Activated B cell treated with CpG ODN at 0.5 μM for 24 hours (primary cell): ENCODE data around the gene SMAD3. TPM values are rescaled to one million over a fixed set of nuclear protein-coding genes. Genes with fewer than 3 reads are reported as not detected.

Experiments
- ATAC-seq: fragments of 200-7000 bp; cut with Tn5 transposase; one replicate; pipeline ENCODE4 v1.10.0; 2021; ENCODE audit warnings: low read depth, mild to moderate bottlenecking, moderate library complexity
- CTCF ChIA-PET: fragments of 350-600 bp; sonication (Branson Sonifier 250); formaldehyde crosslinking; loops from one replicate; lab custom pipeline; 2021; ENCODE audit warnings: antibody characterized with exemption; lab: Charles Lee
- POLR2A ChIA-PET: fragments of 350-600 bp; sonication (Branson Sonifier 250); formaldehyde crosslinking; loops from one replicate; lab custom pipeline; 2021; ENCODE audit warnings: antibody characterized with exemption; lab: Charles Lee
- DNase-seq: peaks from one replicate; pipeline ENCODE4 v3.0.0; 2022
- H3K27ac Mint-ChIP-seq: one replicate; pipeline ENCODE4 v1.8.0; 2020; ENCODE audit warnings: mixed read lengths
- H3K27me3 Mint-ChIP-seq: one replicate; pipeline ENCODE4 v1.8.0; 2021; ENCODE audit warnings: mixed read lengths
- H3K36me3 Mint-ChIP-seq: one replicate; pipeline ENCODE4 v1.8.0; 2021; ENCODE audit warnings: low read depth, mixed read lengths
- H3K4me1 Mint-ChIP-seq: one replicate; pipeline ENCODE4 v1.8.0; 2021; ENCODE audit warnings: mixed read lengths
- H3K4me3 Mint-ChIP-seq: one replicate; pipeline ENCODE4 v1.8.0; 2020; ENCODE audit warnings: mild to moderate bottlenecking, mixed read lengths
- H3K9me3 Mint-ChIP-seq: one replicate; pipeline ENCODE4 v1.8.0; 2020; ENCODE audit warnings: mixed read lengths
- intact Hi-C: fragments of 100-400 bp; cut with micrococcal nuclease; formaldehyde crosslinking; loops from one replicate; pipeline ENCODE4 v1.15.1; 2024
- total RNA-seq: library from RNA; stranded (reverse); gene quantifications from 2 replicates; pipeline ENCODE4 v1.2.3, GENCODE V29; 2022
- TF ChIP-seq, protein P1 (sequence below): fragments of 200-600 bp; IDR thresholded peaks from one replicate; pipeline ENCODE4 v1.8.0; 2022; ENCODE audit warnings: antibody characterized with exemption, mild to moderate bottlenecking

Gene SMAD3
- total RNA-seq, 1 donor from 2014 or later, result 118 TPM

DNA sequence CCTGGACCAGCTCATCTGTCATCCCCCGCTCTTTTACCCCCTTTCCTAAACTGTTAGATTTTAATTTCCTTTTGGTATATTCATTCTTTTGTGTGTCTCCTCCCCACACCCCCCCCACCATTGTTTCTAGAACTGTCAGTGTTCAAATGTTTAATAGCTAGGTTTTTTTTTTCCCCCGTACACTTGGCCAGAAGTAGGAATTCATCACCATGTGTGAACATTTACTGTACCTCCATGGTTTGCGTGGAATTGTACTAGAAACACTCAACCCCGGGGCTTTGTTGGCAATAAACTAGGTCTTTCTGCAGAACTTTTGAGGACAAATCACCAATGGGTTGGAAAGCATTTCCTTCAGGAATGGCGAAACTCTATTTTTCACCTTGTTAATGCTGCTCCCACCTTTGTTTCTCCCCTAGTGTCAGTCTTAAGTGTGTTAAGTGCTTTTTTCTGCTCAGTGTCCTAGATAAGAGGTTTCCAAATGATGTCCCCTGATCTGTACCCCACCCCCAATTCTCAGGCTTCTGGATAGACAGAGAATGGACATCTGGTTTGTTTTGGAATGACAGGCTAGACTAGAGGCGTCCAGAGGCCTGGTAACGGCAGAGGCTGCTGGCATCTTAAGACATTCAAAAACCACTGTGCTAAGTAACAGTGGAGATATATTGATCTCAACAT is 76.8 kb downstream of the SMAD3 start:
- Mint-ChIP-seq H3K27me3 (no peaks in the 10 kb centered on the region), H3K36me3 (peaks cover 22% of the 10 kb centered on the region), H3K9me3 (no peaks in the 10 kb centered on the region), H3K4me1 (peaks cover 95% of the 10 kb centered on the region), H3K27ac (peak overlapping the region; percentile 60), H3K4me3 (no peak overlapping the region)
- intact Hi-C loops, result no loop called here
- ATAC-seq, result no peak
- TF ChIP-seq, protein P1, sequence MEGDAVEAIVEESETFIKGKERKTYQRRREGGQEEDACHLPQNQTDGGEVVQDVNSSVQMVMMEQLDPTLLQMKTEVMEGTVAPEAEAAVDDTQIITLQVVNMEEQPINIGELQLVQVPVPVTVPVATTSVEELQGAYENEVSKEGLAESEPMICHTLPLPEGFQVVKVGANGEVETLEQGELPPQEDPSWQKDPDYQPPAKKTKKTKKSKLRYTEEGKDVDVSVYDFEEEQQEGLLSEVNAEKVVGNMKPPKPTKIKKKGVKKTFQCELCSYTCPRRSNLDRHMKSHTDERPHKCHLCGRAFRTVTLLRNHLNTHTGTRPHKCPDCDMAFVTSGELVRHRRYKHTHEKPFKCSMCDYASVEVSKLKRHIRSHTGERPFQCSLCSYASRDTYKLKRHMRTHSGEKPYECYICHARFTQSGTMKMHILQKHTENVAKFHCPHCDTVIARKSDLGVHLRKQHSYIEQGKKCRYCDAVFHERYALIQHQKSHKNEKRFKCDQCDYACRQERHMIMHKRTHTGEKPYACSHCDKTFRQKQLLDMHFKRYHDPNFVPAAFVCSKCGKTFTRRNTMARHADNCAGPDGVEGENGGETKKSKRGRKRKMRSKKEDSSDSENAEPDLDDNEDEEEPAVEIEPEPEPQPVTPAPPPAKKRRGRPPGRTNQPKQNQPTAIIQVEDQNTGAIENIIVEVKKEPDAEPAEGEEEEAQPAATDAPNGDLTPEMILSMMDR, result no peak
- ChIA-PET CTCF (no interaction called here), POLR2A (interaction anchor here (1.2 to 1.6 kb wide), 2 partner anchors 14 to 19 kb away, joined by 3 to 7 read pairs; no protein-coding TSS in a partner anchor)
- DNase-seq, result no peak

DNA sequence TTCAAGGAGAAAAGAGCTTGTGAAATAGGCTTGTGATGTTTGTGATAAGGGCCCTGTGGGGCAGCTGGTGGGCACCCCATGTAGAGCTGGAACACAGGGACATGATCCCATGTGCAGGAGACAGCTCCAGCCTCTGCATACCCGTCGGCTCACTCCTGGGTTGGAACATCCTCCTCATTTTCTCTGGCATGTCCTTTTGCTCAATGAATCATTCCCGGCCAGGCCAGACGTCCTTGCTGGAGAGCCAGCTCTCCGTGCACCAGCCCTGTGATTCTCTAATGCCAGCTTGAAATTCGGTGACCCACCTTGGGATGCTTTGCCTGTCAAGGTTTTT is 77.3 kb downstream of the SMAD3 start:
- POLR2A ChIA-PET, result no interaction called here
- DNase-seq (no peak), ATAC-seq (no peak)
- Mint-ChIP-seq H3K9me3 (no peaks in the 10 kb centered on the region), H3K36me3 (peaks cover 20% of the 10 kb centered on the region), H3K4me3 (no peak overlapping the region), H3K4me1 (peaks cover 95% of the 10 kb centered on the region), H3K27ac (no peak overlapping the region), H3K27me3 (no peaks in the 10 kb centered on the region)
- TF ChIP-seq, protein P1, result no peak
- intact Hi-C loops, result no loop called here
- CTCF ChIA-PET, result no interaction called here

DNA sequence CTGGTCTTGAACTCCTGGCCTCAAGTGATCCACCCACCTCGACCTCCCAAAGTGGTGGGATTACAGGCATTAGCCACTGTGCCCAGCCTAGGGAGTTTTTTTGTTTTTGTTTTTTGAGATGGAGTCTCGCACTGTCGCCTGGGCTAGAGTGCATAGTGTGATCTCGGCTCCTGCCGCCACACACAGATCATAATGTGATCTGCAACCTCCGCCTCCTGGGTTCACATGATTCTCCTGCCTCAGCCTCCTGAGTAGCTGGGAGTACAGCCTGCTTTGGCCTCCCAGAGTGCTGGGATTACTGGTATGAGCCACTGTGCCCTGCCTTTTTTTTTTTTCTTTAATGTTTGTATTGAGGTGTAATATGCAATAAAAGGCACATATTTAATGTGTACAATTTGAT is 78.2 kb downstream of the SMAD3 start:
- TF ChIP-seq, protein P1, result no peak
- H3K9me3 Mint-ChIP-seq, result no peaks in the 10 kb centered on the region
- ATAC-seq, result no peak
- no peak overlapping the region for H3K27ac Mint-ChIP-seq
- intact Hi-C loops, result no loop called here
- POLR2A ChIA-PET, result interaction anchor here (0.6 kb wide), 1 partner anchor 12 kb away, joined by 3 read pairs; no protein-coding TSS in a partner anchor
- CTCF ChIA-PET, result no interaction called here
- no peak overlapping the region for H3K4me3 Mint-ChIP-seq
- no peaks in the 10 kb centered on the region for H3K27me3 Mint-ChIP-seq
- peaks cover 17% of the 10 kb centered on the region for H3K36me3 Mint-ChIP-seq
- peaks cover 97% of the 10 kb centered on the region for H3K4me1 Mint-ChIP-seq
- DNase-seq, result no peak

DNA sequence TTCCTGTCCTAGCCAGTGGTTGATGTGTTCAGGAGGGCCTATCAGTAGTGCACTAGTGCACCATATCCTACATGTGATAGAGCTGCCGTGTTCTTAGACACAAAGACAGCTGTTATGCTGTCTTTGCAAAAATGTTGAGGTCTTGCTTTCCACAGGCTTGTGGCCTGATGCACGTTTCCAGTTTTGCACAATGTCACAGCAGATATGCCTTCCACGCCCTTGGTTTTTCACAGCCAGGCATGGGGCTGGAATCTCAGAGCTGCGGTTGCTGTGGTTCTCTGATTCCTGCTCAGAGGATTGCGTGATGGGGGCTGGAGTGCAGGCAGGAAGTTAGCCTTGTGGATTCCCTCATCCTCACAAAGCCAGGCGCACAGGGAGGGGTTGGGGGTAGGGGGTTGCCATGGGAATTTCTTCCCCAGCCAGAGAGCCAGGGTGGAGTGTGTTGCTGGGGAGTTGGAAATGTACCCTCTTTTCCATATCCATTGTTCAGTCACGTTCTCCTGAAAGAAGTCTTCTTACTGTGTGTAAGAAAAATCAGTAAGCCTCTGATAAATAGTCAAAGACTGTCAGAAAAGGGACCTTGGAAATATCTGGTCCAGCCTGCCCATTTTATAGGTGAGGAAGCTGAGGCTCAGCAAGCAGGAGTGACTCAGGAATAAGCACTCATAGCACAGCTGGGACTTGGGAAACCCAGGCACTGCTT is 79.4 kb downstream of the SMAD3 start:
- Mint-ChIP-seq H3K36me3 (peaks cover 17% of the 10 kb centered on the region), H3K4me3 (no peak overlapping the region), H3K27ac (peak overlapping the region; percentile 30), H3K9me3 (no peaks in the 10 kb centered on the region), H3K27me3 (no peaks in the 10 kb centered on the region), H3K4me1 (peaks cover 97% of the 10 kb centered on the region)
- TF ChIP-seq, protein P1, result no peak
- no peak for DNase-seq
- intact Hi-C loops, result no loop called here
- no peak for ATAC-seq
- ChIA-PET CTCF (no interaction called here), POLR2A (no interaction called here)

DNA sequence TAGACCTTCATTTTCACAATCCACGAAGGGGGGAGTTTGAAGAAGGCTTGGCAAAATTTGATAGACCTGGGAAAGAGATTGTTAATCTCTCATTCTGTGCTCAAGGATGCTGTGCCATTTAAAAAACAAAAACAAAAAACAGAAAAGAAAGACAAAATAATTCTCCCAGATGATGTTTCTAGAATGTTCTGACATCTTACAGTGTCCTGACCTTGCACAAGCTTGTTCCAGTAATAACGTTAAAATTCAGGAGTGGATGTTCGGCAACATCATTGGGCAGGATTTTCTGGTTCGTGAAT is 79.9 kb downstream of the SMAD3 start:
- intact Hi-C loops, result no loop called here
- TF ChIP-seq, protein P1, result no peak
- Mint-ChIP-seq H3K27ac (no peak overlapping the region), H3K4me1 (peaks cover 97% of the 10 kb centered on the region), H3K9me3 (no peaks in the 10 kb centered on the region), H3K27me3 (no peaks in the 10 kb centered on the region), H3K4me3 (no peak overlapping the region), H3K36me3 (peaks cover 16% of the 10 kb centered on the region)
- ATAC-seq (no peak), DNase-seq (no peak)
- POLR2A ChIA-PET, result interaction anchor here (1.2 kb wide), 1 partner anchor 36 kb away, joined by 3 read pairs; no protein-coding TSS in a partner anchor
- CTCF ChIA-PET, result no interaction called here
